ENCODE data around the gene PI3.
"Not testable (repeated sequence)": the region's sequence is repeated elsewhere in the genome, so short reads cannot be mapped to it uniquely, and the experiment has no call there.

PI3 gene

GRCh38 chr20:45174434-45175364 is at the start of gene PI3:
Gene PI3, plus strand, starts transcription at chr20:45174902. Its CDS starts 21 bp downstream, at chr20:45174923.
- no peak for DNase-seq

GRCh38 chr20:45128099-45128498 is 46.6 kb upstream of the PI3 start:
- no peak for DNase-seq

- no peak for DNase-seq
These were observed 37.8 kb upstream of the PI3 start for GRCh38 chr20:45136911-45137310.

GRCh38 chr20:45138561-45139300 is 36.0 kb upstream of the PI3 start:
- DNase-seq = peak in 1 of 2 experiments; percentile 12

GRCh38 chr20:45139733-45140375 is 34.8 kb upstream of the PI3 start:
- not testable (repeated sequence) for DNase-seq

GRCh38 chr20:45140836-45141235 is 33.9 kb upstream of the PI3 start:
- no peak for DNase-seq

GRCh38 chr20:45149062-45149461 is 25.6 kb upstream of the PI3 start:
- DNase-seq = no peak

GRCh38 chr20:45152405-45152804 is 22.3 kb upstream of the PI3 start:
- DNase-seq = no peak

- no peak for DNase-seq
These were observed 21.6 kb upstream of the PI3 start for GRCh38 chr20:45153147-45153546.

GRCh38 chr20:45153752-45154151 is 20.9 kb upstream of the PI3 start:
- DNase-seq = no peak

GRCh38 chr20:45154183-45154582 is 20.5 kb upstream of the PI3 start:
- DNase-seq = no peak

- DNase-seq = not testable (repeated sequence)
These were observed 19.9 kb upstream of the PI3 start for GRCh38 chr20:45154794-45155193.

GRCh38 chr20:45156713-45157112 is 18.0 kb upstream of the PI3 start:
- no peak for DNase-seq

GRCh38 chr20:45157962-45158361 is 16.7 kb upstream of the PI3 start:
- no peak for DNase-seq

- DNase-seq = no peak
These were observed 11.5 kb upstream of the PI3 start for GRCh38 chr20:45163083-45163803.

GRCh38 chr20:45164906-45165305 is 9.8 kb upstream of the PI3 start:
- DNase-seq = no peak

GRCh38 chr20:45173522-45173921 is 1.2 kb upstream of the PI3 start:
- no peak for DNase-seq

- no peak for DNase-seq
These were observed 2.0 kb downstream of the PI3 start for GRCh38 chr20:45176526-45177267.

GRCh38 chr20:45179166-45179565 is 4.5 kb downstream of the PI3 start:
- no peak for DNase-seq

GRCh38 chr20:45181639-45182038 is 6.9 kb downstream of the PI3 start:
- DNase-seq = no peak

GRCh38 chr20:45183084-45183483 is 8.4 kb downstream of the PI3 start:
- no peak for DNase-seq

- DNase-seq = no peak
These were observed 13.0 kb downstream of the PI3 start for GRCh38 chr20:45187693-45188092.
